Gastroesophageal sphincter (tissue), 3 donors: ENCODE results near the gene WFDC10B.

Experiments
- CTCF ChIP-seq, 4 experiments: fragments of 200-600 bp in 2 of 4; fragments of 450-650 bp in 2 of 4; sonication (generic) in 1 of 4; IDR thresholded peaks; one replicate each; pipeline ENCODE4 v1.5.1; 2017 to 2019; ENCODE audit warnings: antibody characterized with exemption in 4 of 4, mild to moderate bottlenecking in 2 of 4, moderate library complexity in 2 of 4
- EP300 ChIP-seq: sonication (generic); formaldehyde crosslinking; IDR thresholded peaks from one replicate; pipeline ENCODE4 v1.6.1; 2017; ENCODE audit warnings: antibody characterized with exemption, mild to moderate bottlenecking
- POLR2A ChIP-seq, 2 donors: fragments of 450-650 bp; IDR thresholded peaks; one replicate each; pipeline ENCODE4 v1.6.1; 2017; ENCODE audit warnings: antibody characterized with exemption in 2 of 2, mild to moderate bottlenecking in 2 of 2, moderate library complexity in 1 of 2
- POLR2AphosphoS5 ChIP-seq: sonication (generic); formaldehyde crosslinking; IDR thresholded peaks from one replicate; pipeline ENCODE4 v1.6.1; 2017; ENCODE audit warnings: antibody characterized with exemption

GRCh38 chr20:45732199-45732598 is 27.4 kb upstream of the WFDC10B start:
- TF ChIP-seq EP300 (no peak), CTCF (IDR thresholded peaks at IDR 0.05) (no peak), POLR2A (IDR thresholded peaks at IDR 0.05) (no peak), POLR2AphosphoS5 (no peak)
